ENCODE data around the gene AMBRA1. TPM values are rescaled to one million over a fixed set of nuclear protein-coding genes. Genes with fewer than 3 reads are reported as not detected.

Gene AMBRA1
- polyA plus RNA-seq, 1 donor from 2014 or later: 34.5 TPM

DNA sequence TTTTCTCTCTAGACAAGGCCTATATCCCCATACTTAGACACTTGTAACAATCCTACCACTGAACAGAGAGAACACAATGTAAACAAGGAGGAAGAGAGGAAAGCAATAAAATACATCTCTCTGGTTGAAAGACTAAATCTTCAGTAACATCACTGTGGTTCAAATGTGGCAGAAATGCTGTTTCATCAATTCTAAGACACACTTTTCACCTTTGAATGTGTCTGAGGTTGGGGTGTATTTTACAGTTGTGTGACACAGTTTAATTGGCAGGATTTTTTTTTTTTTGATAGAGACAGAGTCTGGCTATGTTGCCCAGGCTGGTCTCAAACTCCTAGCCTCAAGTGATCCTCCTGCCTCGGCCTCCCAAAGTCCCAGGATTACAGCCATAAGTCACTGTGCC is 79.5 kb downstream of the AMBRA1 start:
- Histone ChIP-seq H4K20me1 (ENCODE audit: insufficient read depth) (no peaks in the 10 kb centered on the region), H3K9me3 (ENCODE audit: low read length) (no peaks in the 10 kb centered on the region)
- TF ChIP-seq POLR2AphosphoS5 (IDR thresholded peaks at IDR 0.05) (no peak), SMC3 (conservative IDR thresholded peaks at IDR 0.05; ENCODE audit: poor library complexity) (no peak), EP300 (conservative IDR thresholded peaks at IDR 0.05; ENCODE audit: poor library complexity, severe bottlenecking) (no peak), RAD21 (conservative IDR thresholded peaks at IDR 0.05) (no peak), EZH2 (IDR thresholded peaks at IDR 0.05; ENCODE audit: borderline replicate concordance, insufficient read depth, low read length, poor library complexity, severe bottlenecking) (no peak), MXI1 (conservative IDR thresholded peaks at IDR 0.05; ENCODE audit: poor library complexity, severe bottlenecking) (no peak), TAF1 (IDR thresholded peaks at IDR 0.05; ENCODE audit: low read depth) (no peak)
- TF ChIP-seq, protein P1, sequence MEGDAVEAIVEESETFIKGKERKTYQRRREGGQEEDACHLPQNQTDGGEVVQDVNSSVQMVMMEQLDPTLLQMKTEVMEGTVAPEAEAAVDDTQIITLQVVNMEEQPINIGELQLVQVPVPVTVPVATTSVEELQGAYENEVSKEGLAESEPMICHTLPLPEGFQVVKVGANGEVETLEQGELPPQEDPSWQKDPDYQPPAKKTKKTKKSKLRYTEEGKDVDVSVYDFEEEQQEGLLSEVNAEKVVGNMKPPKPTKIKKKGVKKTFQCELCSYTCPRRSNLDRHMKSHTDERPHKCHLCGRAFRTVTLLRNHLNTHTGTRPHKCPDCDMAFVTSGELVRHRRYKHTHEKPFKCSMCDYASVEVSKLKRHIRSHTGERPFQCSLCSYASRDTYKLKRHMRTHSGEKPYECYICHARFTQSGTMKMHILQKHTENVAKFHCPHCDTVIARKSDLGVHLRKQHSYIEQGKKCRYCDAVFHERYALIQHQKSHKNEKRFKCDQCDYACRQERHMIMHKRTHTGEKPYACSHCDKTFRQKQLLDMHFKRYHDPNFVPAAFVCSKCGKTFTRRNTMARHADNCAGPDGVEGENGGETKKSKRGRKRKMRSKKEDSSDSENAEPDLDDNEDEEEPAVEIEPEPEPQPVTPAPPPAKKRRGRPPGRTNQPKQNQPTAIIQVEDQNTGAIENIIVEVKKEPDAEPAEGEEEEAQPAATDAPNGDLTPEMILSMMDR (IDR thresholded peaks at IDR 0.05; ENCODE audit: poor library complexity, severe bottlenecking): no peak
- TF ChIP-seq, protein P2, sequence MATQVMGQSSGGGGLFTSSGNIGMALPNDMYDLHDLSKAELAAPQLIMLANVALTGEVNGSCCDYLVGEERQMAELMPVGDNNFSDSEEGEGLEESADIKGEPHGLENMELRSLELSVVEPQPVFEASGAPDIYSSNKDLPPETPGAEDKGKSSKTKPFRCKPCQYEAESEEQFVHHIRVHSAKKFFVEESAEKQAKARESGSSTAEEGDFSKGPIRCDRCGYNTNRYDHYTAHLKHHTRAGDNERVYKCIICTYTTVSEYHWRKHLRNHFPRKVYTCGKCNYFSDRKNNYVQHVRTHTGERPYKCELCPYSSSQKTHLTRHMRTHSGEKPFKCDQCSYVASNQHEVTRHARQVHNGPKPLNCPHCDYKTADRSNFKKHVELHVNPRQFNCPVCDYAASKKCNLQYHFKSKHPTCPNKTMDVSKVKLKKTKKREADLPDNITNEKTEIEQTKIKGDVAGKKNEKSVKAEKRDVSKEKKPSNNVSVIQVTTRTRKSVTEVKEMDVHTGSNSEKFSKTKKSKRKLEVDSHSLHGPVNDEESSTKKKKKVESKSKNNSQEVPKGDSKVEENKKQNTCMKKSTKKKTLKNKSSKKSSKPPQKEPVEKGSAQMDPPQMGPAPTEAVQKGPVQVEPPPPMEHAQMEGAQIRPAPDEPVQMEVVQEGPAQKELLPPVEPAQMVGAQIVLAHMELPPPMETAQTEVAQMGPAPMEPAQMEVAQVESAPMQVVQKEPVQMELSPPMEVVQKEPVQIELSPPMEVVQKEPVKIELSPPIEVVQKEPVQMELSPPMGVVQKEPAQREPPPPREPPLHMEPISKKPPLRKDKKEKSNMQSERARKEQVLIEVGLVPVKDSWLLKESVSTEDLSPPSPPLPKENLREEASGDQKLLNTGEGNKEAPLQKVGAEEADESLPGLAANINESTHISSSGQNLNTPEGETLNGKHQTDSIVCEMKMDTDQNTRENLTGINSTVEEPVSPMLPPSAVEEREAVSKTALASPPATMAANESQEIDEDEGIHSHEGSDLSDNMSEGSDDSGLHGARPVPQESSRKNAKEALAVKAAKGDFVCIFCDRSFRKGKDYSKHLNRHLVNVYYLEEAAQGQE (IDR thresholded peaks at IDR 0.05; ENCODE audit: borderline replicate concordance): no peak

DNA sequence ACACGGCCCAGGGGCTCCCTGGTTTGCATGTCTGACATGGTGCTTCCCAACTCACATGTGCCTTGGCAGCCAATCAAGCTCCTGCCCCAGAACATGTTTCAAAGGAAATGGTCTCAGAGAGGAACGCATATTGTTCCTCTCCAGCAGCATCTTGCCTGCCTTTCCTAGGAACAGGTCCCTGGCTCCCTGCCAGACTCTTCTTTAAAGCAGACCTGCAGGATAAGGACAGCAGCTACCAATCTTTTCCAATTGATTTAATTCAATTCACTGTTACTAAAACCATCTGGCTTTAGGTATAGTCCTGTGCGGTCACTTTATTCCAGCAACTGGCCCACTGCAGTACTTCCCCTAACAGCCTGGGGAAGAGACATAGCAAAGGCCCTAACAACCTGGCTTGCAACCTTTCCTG is 79.9 kb downstream of the AMBRA1 start:
- H3K4me2 ChIP-seq (ENCODE audit: low read length): no peak overlapping the region
- H3K79me2 ChIP-seq (replicated peaks; ENCODE audit: insufficient read depth, low read length): no peaks in the 10 kb centered on the region
- H3K27me3 ChIP-seq (ENCODE audit: insufficient read depth, low read depth, low read length): no peaks in the 10 kb centered on the region
- no peaks in the 10 kb centered on the region for H3F3A ChIP-seq (ENCODE audit: insufficient read depth, low read length, poor library complexity, severe bottlenecking)
- H2AFZ ChIP-seq (ENCODE audit: low read depth, low read length): no peak overlapping the region
- H3K9me2 ChIP-seq (ENCODE audit: insufficient read depth, low read length): no peaks in the 10 kb centered on the region
- H3K36me3 ChIP-seq (ENCODE audit: insufficient read depth, low read length): no peaks in the 10 kb centered on the region
- H4K20me1 ChIP-seq (ENCODE audit: insufficient read depth): no peaks in the 10 kb centered on the region
- no peak overlapping the region for H3K4me3 ChIP-seq (ENCODE audit: low read length)
- H3K9me3 ChIP-seq (ENCODE audit: low read length): no peaks in the 10 kb centered on the region
- no peak overlapping the region for H3K27ac ChIP-seq (ENCODE audit: low read length)
- H3K9ac ChIP-seq (ENCODE audit: low read length): no peak overlapping the region
- no peak for TF ChIP-seq EP300 (conservative IDR thresholded peaks at IDR 0.05; ENCODE audit: poor library complexity, severe bottlenecking)
- TF ChIP-seq, protein P2 (IDR thresholded peaks at IDR 0.05; ENCODE audit: borderline replicate concordance): no peak
- no peak for TF ChIP-seq RAD21 (conservative IDR thresholded peaks at IDR 0.05)
- TF ChIP-seq SMC3 (conservative IDR thresholded peaks at IDR 0.05; ENCODE audit: poor library complexity): no peak
- TF ChIP-seq, protein P1 (IDR thresholded peaks at IDR 0.05; ENCODE audit: poor library complexity, severe bottlenecking): no peak
- no peak for TF ChIP-seq EZH2 (IDR thresholded peaks at IDR 0.05; ENCODE audit: borderline replicate concordance, insufficient read depth, low read length, poor library complexity, severe bottlenecking)

More for the DNA sequence above, 79.5 kb downstream of the AMBRA1 start:
- H3K27ac ChIP-seq (ENCODE audit: low read length): no peak overlapping the region
- peaks cover 3% of the 10 kb centered on the region for H3K79me2 ChIP-seq (replicated peaks; ENCODE audit: insufficient read depth, low read length)
- no peak overlapping the region for H3K4me3 ChIP-seq (ENCODE audit: low read length)
- H2AFZ ChIP-seq (ENCODE audit: low read depth, low read length): no peak overlapping the region
- H3K9ac ChIP-seq (ENCODE audit: low read length): no peak overlapping the region
- H3K4me2 ChIP-seq (ENCODE audit: low read length): no peak overlapping the region
- no peaks in the 10 kb centered on the region for H3F3A ChIP-seq (ENCODE audit: insufficient read depth, low read length, poor library complexity, severe bottlenecking)
- no peaks in the 10 kb centered on the region for H3K27me3 ChIP-seq (ENCODE audit: insufficient read depth, low read depth, low read length)
- no peaks in the 10 kb centered on the region for H3K9me2 ChIP-seq (ENCODE audit: insufficient read depth, low read length)
- H3K36me3 ChIP-seq (ENCODE audit: insufficient read depth, low read length): no peaks in the 10 kb centered on the region

Data from neural cell (in vitro differentiated cells).